Measurements from ENCODE around the gene RAPGEF2.
"Not testable (repeated sequence)": the region's sequence is repeated elsewhere in the genome, so short reads cannot be mapped to it uniquely, and the experiment has no call there.

Gene RAPGEF2

DNA sequence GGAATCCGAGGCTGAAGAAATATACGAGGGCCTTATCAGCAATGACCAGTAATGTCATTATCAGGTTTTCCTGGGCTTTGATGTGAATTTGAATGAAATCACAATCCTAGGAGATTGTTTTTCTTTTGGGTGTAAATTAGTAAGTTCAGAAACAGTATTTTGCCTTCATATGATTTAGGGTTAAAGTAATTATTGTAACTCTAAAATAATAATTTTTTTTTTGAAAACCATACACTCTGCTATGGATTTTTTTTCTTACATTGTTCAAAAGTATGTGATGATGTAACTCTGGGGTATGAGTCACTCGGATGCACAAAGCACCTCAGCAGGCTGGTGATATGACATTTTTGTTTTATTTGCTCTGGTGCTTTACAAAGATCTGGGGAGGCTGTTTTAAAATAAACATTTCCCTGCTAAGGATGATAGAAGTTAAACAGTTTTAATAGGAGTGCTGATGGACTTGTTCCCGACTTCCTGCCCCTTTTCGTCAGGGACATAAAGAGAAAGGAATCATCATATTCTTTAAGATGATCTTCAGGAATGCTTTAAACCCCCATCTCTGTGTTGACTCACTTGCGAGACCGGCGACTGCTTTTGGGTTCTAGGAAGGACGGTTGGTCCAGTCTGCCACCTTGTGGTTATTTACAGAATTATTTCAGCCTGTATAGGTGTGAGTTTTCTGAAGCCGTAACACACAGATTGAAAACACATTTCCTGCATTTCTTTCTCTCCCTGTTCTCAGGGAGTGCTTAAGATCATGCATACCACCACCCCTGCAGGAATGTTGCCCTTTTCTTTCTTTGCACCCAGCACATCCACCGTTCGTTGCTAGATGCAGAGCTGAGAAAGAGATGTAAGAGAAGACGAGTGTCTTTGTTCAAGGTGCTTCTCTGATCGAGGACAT lies 72.5 kb downstream of the RAPGEF2 start:
- peak; percentile 65 for DNase-seq (ENCODE audit: low read depth)
- no peak overlapping the region for H3K4me3 ChIP-seq (ENCODE audit: low read depth, low read length)
- TF ChIP-seq, protein P1, sequence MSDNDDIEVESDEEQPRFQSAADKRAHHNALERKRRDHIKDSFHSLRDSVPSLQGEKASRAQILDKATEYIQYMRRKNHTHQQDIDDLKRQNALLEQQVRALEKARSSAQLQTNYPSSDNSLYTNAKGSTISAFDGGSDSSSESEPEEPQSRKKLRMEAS (IDR thresholded peaks at IDR 0.05; ENCODE audit: low read depth, low read length), result no peak
- TF ChIP-seq, protein P2, sequence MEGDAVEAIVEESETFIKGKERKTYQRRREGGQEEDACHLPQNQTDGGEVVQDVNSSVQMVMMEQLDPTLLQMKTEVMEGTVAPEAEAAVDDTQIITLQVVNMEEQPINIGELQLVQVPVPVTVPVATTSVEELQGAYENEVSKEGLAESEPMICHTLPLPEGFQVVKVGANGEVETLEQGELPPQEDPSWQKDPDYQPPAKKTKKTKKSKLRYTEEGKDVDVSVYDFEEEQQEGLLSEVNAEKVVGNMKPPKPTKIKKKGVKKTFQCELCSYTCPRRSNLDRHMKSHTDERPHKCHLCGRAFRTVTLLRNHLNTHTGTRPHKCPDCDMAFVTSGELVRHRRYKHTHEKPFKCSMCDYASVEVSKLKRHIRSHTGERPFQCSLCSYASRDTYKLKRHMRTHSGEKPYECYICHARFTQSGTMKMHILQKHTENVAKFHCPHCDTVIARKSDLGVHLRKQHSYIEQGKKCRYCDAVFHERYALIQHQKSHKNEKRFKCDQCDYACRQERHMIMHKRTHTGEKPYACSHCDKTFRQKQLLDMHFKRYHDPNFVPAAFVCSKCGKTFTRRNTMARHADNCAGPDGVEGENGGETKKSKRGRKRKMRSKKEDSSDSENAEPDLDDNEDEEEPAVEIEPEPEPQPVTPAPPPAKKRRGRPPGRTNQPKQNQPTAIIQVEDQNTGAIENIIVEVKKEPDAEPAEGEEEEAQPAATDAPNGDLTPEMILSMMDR (IDR thresholded peaks at IDR 0.05; ENCODE audit: low read depth, low read length), result peak; percentile 46

DNA sequence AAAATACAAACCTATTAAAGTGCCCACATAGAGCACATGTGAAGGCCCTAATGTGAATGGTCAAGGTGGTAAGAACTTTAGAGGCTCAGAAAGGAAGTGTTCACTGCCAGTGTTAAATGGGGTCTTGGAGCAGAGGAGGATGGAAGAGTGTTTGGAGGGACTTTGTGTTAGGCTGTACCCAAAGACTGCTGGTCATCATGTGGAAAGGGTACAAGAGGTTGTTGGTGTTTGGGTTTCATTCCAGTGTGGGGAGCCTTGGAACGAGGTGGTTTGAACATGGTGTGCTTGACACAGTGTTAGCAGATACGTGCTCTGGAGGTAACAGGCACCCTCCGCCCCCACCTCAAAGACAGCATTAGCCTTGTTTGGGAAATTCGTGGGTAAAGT lies 73.1 kb downstream of the RAPGEF2 start:
- TF ChIP-seq MYC (IDR thresholded peaks at IDR 0.05; ENCODE audit: low read depth, low read length) (no peak), POLR2A (IDR thresholded peaks at IDR 0.05; ENCODE audit: extremely low read depth, insufficient read length) (no peak)
- TF ChIP-seq, protein P1 (IDR thresholded peaks at IDR 0.05; ENCODE audit: low read depth, low read length), result no peak
- TF ChIP-seq, protein P2 (IDR thresholded peaks at IDR 0.05; ENCODE audit: low read depth, low read length), result no peak
- DNase-seq (ENCODE audit: low read depth), result no peak
- H3K4me3 ChIP-seq (ENCODE audit: low read depth, low read length), result no peak overlapping the region

DNA sequence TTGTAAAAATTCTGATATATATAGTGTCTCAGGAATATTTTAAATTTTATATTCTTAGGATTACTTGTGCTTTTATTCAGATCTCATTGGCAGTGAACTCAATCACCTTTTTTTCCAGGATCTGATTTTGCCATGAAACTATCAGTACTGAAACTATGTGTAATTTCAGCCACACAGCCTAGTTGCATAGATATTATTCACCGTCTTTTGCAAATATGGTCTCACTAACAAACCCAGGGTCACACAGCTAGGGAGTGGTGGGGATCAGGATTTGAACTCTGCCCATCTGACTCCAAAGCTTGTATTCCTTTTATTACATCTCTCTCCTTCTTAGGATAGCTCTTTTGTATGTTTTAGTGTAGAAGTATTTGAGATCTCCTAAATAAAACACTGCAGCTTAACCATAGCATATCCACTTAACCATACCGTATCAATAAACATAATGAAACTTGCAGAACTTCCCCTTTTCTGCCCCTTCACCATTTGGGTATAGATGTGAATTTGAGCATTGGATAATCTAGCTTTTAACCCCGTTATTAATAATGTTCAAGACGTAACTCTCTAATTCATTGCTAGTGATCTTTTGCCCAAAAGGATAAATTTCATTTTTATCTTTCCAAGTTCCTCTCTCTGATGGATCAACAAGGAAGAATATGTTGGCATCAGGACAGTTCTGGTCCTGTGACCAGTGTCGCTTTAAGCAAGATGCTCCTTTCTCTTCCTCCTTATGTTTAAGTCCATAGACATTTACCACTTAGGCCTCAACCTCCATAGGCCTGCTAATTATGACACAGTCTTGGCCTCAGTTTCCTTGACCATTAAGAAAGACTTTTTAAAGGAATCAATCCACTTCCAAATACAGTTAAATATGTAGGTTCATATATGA lies 74.6 kb downstream of the RAPGEF2 start:
- TF ChIP-seq POLR2A (IDR thresholded peaks at IDR 0.05; ENCODE audit: extremely low read depth, insufficient read length) (no peak), MYC (IDR thresholded peaks at IDR 0.05; ENCODE audit: low read depth, low read length) (no peak)
- TF ChIP-seq, protein P2 (IDR thresholded peaks at IDR 0.05; ENCODE audit: low read depth, low read length), result no peak
- TF ChIP-seq, protein P1 (IDR thresholded peaks at IDR 0.05; ENCODE audit: low read depth, low read length), result no peak
- no peak overlapping the region for H3K4me3 ChIP-seq (ENCODE audit: low read depth, low read length)
- DNase-seq (ENCODE audit: low read depth), result no peak

DNA sequence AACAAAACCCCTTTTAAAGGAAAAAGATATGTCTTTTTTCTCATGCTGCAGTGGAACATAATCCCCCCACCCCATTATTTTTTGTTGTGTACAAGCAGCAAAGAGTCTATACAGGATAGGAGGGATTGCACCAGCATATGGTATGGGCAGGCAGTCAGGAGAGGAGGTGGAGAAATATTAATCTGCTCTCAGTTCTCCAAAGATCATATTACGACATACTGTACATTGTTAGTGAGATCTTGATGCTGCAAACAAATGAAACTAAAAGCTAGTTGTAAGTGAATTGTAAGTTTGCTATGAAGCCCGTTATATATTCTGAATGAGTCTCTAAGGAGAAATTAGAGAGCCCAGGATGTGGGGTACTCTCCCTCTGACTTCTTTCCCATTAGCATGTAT lies 75.3 kb downstream of the RAPGEF2 start:
- TF ChIP-seq, protein P2 (IDR thresholded peaks at IDR 0.05; ENCODE audit: low read depth, low read length), result no peak
- TF ChIP-seq MYC (IDR thresholded peaks at IDR 0.05; ENCODE audit: low read depth, low read length) (no peak), POLR2A (IDR thresholded peaks at IDR 0.05; ENCODE audit: extremely low read depth, insufficient read length) (no peak)
- TF ChIP-seq, protein P1 (IDR thresholded peaks at IDR 0.05; ENCODE audit: low read depth, low read length), result no peak
- no peak overlapping the region for H3K4me3 ChIP-seq (ENCODE audit: low read depth, low read length)
- peak; percentile 15 for DNase-seq (ENCODE audit: low read depth)

DNA sequence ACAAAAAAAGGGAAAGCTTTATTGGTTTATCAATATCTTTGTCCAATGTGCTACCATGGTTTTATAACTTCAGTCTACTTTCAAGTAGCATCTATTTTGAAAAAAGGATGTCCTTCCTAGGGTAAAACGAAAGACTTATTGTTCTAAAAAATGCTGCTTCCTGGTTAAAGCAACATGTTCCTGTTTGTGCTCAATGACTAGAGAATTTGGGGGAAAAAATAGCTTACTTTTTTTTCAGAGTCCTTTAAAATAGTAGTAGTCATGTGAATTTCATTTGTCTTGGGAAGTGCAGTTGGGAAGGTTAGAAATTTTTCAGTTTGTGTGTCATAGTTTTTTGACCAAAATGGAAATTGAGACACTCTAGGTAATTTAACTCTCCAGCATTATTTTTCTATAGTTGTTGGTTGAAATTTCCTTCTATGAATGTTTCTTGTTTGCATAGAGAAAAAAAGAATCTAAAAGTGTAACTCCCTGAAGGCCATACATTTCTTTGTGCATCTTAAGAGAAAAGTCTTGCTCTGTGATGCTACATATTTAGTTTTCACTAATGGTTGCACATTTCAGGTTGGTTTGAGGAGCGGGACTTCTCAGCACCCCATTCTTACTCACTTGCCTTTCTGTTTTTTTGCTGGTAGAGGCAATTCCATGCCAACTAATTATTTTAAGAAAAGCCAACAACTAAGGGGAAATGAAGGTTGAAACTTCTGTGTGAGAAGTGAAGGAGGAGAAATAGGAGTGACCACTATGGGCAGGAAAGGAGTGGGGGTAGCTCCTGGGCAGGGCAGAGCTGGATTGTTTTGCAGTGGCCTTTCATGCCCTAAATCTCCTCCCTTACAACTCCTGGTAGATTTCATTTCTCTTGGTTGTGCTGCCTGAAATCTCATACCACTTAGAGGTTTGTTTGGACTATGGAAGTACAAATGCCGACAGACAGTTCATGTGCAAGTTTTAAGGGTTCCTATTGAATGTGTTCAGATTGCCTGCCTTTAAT lies 76.4 kb downstream of the RAPGEF2 start:
- H3K4me3 ChIP-seq (ENCODE audit: low read depth, low read length), result no peak overlapping the region
- no peak for DNase-seq (ENCODE audit: low read depth)
- TF ChIP-seq, protein P1 (IDR thresholded peaks at IDR 0.05; ENCODE audit: low read depth, low read length), result no peak
- no peak for TF ChIP-seq POLR2A (IDR thresholded peaks at IDR 0.05; ENCODE audit: extremely low read depth, insufficient read length)
- TF ChIP-seq, protein P2 (IDR thresholded peaks at IDR 0.05; ENCODE audit: low read depth, low read length), result no peak
- no peak for TF ChIP-seq MYC (IDR thresholded peaks at IDR 0.05; ENCODE audit: low read depth, low read length)

DNA sequence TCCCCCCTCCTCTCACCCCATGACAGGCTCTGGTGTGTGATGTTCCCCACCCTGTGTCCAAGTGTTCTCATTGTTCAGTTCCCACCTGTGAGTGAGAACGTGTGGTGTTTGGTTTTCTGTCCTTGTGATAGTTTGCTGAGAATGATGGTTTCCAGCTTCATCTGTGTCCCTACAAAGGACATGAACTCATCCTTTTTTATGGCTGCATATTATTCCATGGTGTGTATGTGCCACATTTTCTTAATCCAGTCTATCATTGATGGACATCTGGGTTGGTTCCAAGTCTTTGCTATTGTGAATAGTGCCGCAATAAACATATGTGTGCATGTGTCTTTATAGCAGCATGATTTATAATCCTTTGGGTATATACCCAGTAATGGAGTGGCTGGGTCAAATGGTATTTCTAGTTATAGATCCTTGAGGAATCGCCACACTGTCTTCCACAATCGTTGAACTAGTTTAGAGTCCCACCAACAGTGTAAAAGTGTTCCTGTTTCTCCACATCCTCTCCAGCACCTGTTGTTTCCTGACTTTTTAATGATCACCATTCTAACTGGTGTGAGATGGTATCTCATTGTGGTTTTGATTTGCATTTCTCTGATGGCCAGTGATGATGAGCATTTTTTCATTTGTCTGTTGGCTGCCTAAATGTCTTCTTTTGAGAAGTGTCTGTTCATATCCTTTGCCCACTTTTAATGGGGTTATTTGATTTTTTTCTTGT lies 81.2 kb downstream of the RAPGEF2 start:
- not testable (repeated sequence) for H3K4me3 ChIP-seq (ENCODE audit: low read depth, low read length); DNase-seq (ENCODE audit: low read depth)

All from NB4 (cell line).